Stimulated activated CD8-positive, alpha-beta memory T cell treated with anti-CD3 and anti-CD28 coated beads, Interleukin-7, amount 100 ng/mL, for 4 hours (primary cell): ENCODE results near the gene NINJ1.

Source experiments
- DNase-seq, 2 donors: peaks; one replicate each; pipeline ENCODE4 v3.0.0-alpha.2; 2020; ENCODE audit warnings: low read depth in 2 of 2

The NINJ1 gene

DNA sequence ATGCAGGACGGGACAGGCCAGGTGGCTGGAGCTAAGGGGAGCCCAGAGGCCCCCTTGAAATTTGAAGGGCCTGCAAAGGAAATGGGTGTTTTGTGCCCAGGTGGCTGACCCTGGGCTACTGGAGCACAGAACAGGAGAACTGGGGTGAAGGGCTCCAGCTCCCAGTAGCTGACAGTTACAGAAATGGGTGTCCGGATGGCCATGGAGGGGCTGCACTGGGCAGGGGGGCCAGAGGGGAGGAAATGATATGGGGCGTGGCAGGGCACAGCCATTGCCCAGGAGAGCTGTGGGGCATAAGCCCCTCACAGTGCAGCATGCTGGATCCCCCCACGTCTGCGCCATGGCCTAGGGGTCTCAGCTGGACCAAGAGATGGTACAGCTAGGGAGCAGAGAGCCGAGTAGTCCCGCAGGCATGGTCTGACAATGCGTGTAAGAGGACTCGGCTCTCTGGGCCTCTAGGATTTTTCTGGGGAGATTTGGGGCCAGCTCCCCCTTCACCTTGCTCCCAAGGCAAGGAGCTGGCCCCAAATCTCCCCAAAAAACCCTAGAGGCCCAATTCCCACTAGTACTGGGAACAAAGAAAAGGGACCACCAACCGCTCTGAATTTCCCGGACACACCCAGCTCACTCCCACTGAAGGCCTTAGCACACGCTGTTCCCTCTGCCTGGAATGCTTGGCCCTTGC lies 45.9 kb downstream of the NINJ1 start:
- DNase-seq: no peak

DNA sequence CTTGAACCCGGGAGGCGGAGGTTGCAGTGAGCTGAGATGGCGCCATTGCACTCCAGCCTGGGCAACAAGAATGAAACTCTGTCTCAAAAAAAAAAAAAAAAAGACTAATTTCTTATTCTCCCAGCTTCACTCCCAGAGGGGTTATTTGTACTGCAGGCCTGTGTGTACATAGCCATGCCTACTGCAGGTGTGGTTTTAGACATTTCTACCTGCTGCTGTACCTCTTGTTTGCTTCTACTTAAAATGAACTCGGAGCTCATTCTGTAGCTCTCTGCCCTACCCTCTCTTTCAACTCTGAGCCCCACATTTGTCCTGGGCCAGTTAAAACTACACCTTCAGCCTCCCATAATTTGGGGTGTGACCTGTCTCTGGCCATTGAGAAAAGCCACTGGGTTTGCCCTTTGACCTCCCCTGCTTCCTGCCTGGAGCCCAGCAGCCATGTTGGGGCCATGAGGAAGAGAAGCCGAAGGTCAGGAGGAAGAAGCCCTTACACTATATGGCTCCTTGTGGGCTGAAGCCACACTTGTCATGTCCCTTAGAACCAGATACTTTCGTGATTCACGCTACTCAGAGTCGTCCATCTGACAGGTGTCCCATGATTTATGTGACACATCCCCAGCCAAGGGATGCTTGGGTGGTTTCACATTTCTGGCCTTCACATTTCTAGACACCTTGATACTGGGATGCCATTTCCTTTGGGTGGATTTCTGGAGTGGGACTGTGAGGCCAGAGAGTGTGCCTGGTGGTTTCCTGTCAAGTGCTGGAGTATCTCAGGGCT lies 47.4 kb downstream of the NINJ1 start:
- no peak for DNase-seq

DNA sequence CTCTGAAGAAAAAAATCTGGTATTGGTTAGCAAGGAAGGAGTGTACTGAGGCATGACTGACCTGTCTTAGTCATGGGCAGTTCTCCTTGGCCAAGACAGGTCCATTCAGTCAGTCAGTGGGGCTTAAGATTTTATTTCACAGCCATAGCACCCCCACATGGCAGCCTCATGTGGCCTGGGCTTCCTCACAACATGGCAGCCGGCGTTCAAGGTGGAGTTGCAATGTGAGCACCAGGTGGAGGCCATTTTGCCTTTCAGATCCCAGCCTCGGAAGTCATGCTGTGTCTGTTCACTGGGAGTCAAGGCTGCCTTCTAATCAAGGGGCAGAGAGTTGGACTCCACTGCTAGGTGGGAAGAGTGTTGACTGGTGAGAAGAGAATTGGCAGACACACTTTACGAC lies 48.4 kb downstream of the NINJ1 start:
- DNase-seq: no peak

DNA sequence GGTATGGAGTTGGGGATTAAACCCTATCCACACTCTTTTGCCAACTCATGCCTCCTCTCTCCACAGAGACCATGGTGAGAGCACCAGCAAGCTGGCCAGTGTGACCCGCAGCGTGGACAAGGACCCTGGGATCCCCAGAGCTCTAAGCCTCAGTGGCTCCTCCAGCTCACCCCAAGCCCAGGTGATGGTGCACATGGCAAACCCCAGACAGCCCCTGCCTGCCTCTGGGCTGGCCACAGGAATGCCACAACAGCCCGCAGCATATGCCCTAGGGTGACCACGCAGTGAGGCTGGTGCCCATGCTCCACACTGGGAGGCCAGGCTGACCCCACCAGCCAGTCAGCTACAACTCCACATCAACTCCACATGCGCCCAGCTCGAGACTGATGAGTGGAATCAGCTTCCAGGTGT lies 49.6 kb downstream of the NINJ1 start:
- no peak for DNase-seq

DNA sequence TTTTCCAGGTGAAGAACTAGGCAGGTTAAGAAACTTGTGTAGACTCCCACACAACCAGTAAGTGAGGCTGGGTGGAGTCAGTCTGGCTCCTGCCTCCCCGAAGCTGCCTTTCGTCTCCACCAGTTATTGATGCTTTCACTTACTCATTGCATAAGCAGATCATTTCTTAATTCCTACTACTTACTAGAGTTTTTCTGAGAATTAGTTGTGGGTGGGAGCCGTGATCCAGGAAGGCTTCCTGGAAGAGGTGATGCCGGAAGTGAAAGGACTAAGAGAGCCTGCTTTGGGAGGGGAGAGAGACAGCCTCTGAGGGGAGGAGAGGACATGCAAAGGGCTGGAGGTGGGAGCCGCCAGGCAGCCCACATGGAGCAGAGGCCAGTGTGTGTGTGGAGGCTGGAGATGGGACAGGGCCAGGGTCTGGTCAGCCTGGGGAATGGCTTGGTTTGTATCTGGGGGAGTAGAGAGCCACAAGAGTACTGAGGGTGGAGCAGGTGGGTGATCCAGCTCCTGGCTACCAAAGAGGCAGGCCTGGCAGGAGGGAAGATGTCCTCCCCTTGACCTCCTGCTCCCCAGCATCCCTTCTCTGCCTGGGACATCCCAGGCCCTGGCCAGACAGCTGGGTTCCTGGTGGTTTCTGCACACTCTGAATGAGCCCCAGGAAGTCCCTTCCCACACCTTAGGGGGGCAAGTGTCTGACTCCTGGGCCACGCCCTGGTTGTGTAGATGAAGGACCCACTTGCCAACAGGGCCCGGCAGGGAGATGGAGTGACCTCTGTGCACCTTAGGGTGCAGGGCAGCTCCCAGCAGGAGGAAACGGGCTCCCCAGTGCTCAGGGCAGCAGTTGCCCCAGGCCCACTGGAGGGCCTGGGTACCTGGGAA lies 50.2 kb downstream of the NINJ1 start:
- no peak for DNase-seq

DNA sequence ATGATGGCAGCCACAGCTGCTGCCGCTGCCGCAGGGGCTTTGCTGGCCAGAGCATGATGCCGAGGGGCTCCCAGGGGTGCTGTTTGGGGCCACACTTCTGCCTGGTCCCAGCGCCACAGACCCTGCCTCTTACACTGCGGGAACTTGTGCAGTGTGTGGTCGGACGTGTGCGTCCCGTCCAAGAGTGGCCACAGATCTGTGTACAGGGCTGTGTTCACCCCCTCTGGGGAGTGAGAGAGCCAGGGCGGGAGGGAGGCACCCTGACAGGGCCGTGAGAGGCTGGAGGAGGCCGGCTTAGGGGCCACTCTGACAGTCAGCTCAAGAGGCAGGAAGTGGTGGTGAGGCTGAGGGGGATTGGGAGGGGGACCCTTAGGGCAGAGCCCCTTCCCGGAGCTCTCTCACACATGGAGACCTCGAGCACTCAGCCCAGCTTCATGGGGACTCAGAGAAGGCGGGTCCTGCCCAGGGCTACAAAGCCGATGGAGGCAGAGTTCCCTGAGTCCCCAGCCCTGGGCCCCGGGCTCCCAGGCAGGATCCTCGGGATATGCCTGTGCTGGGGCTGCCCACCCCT lies 51.1 kb downstream of the NINJ1 start:
- no peak for DNase-seq

DNA sequence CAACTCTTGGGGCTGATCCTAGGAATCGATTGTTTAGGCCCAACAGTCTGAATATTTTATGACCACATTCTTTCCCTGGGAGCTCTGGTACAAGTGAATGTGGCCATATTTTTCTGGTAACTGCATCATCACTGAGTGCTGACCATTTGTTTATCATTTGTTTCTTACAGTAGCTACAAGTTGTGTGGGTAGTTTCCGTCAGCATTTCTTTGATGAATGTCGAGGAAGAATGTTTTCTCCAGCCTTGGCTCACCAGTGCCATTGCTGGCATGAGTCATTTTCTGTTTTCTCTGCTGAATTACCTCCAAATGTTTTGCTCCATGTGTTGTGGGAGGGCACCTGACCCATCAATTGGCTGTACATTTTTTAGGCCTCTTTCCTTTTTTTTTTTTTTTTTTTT lies 52.1 kb downstream of the NINJ1 start:
- DNase-seq: no peak

DNA sequence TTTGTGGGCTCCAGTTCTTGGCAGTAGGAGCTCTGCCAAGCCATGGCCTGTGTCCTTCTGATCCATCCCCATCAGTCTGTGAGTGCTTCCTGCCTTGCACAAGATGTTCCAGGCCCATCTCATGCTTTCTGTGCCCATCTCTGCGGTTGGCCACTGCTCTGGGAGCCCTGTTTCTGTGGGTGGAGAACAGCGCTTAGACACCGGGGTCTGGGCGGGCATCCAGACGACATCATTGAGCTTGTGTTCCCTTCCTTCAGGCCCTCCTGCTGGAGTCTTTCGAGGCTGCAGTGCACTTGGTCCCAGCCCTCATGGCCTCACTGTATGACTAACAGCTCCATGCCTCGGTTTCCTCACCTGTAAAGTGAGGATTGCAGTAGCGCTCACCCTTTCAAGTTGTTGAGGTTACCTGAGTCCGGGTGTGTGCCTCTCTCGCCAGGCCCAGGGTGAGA lies 52.9 kb downstream of the NINJ1 start:
- no peak for DNase-seq

DNA sequence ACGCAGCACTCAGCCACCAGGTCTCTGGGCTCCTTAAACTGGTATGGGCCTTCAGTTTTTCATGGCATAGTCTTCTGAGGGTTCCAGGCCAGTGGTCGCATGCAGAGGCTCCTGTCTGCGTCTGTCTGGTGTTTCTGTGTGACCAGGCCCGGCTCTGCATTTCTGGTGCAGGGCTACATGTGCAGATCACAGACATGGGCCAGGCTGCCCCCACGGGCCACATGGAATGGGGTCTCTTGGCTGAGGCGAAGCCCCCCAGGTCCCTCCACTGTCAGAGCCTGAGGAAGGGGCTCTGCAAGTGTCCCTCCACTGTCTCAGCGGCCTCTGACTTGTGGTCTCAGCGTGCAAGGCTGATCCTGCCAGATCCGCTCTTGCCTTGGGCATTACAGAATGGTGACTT lies 53.6 kb downstream of the NINJ1 start:
- no peak for DNase-seq

DNA sequence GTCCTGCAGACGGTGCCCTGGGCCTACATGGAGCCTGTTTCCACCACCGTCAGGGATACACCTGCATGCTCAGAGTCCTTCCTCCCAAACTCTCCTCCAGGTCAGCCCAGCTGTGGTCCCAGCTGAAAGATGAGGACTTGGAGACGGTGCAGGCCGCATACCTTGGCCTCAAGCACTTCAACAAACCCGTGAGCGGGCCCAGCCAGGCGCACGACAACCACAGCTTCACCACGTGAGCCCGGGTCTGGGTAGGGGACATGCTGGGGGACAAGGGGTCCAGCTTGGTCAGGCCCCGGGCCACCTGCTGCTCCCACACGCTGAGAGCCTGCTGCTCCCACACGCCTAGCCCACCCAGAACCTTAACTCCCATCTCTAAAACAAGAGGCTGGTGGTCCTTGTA lies 54.7 kb downstream of the NINJ1 start:
- no peak for DNase-seq

DNA sequence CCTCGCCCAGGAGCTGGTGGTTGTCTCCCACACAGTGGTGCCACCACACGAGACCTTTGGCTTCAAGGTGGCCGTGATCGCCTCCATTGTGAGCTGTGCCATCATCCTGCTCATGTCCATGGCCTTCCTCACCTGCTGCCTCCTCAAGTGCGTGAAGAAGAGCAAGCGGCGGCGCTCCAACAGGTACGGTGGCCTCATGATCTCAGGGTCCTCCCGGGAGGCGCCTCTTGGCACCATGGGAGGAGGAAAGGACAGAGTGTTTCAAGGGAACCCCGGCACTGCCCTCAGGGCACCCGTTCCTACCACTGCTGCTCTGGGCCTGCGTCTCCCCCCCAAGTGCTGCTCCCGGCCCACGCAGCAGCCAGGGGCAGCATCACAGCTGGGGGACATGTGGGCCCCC lies 56.2 kb downstream of the NINJ1 start:
- no peak for DNase-seq

DNA sequence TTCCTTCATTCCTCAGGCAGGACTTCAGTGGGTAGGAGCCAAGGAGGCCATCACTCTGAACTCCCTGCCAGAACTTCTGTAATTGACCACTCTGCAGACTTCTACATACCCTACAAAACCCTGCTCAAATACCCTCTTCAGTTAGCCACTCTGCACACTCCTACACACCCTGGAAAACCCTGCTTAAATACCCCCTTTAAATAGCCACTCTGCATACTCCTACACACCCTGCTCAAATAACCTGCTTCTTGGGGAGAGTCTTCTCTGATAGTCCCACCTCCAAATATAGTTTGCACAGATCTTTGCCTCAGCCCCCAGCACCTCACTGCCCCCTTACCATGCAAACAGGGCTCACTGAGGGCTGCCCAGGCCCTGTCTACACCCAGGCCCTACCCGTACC lies 56.7 kb downstream of the NINJ1 start:
- DNase-seq: no peak

DNA sequence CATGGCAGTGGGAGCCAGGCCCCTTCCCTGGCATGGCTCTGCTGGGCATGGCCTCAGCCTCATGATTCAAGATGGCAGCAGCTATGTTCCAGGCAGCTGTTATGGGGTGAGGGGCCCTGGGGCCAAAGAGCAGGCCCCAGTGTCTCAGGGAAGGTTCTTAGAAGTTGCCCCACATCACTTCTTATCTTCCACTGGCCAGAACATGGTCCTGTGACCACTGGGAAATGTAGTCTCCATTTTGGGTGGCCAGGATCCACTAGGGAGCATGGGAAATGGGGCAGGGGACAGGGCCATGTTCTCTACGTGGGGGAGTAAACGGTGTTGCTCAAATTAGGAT lies 57.3 kb downstream of the NINJ1 start:
- no peak for DNase-seq

DNA sequence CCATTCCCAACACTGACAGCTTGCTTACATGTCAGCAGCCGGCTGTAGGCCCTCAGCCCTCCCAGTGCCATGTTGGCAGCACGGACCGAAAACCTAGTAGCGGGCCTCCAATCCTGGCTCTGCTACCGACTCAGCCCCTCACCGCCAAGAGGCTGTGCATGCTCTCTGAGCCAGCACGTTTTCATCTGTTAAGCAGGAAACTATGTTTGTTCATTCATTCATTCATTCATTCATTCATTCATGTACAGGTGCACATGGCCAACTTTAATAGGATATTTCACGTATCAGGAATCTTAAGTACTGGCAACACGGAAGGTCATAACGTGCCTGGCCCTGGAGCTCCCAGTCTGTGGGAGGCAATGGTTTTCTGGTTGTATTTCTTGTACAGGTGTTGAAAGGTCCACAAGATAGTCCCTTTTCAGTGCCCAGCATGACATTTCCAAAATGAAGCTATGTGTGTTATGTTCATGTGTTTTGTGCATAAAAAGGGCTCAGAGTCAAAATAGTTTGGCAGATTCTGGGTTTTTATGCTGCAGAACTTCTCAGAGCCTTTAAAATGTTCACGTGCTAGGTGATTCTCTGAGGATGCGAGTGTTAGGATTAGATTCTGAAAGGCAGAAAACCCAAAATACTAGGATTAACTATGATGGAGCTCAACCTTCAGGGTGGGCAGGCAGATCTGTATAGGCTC lies 57.8 kb downstream of the NINJ1 start:
- DNase-seq: no peak

DNA sequence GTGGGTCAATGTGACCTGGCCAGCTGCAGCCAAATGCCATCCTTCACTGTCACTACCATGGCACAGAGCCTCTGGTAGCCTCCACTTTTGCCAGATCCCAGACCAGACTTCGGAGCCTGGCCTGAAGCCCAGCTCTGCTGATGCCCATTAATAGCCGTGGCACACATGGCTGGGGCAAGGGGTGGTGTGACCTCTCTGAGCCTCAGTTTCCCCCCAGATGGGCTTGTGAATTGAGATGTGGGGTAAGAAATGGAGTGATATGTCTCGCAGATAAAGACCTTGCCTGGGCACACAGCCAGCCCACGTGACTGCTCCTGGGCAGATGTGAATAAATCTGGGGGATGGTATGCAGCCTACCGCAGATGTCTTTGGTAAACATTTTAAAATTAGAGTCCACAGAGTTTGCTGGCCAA lies 61.7 kb downstream of the NINJ1 start:
- no peak for DNase-seq
